Muscle layer of duodenum (tissue), 2 donors: Measurements from ENCODE around the gene ZKSCAN3.

Experiments used
- H3K27ac ChIP-seq: one replicate; pipeline ENCODE4 v1.7.0; 2013; ENCODE audit warnings: mild to moderate bottlenecking, low read length
- H3K27me3 ChIP-seq: one replicate; pipeline ENCODE4 v1.7.0; 2013; ENCODE audit warnings: low read depth, mild to moderate bottlenecking, control low read depth, low read length
- H3K36me3 ChIP-seq, 2 donors: one replicate each; pipeline ENCODE4 v1.7.0; 2013; ENCODE audit warnings: low read length in 2 of 2, control low read depth in 1 of 2, mild to moderate bottlenecking in 1 of 2; ENCODE audit not compliant: insufficient read depth in 2 of 2, control insufficient read depth in 1 of 2
- H3K4me1 ChIP-seq, 2 donors: one replicate each; pipeline ENCODE4 v1.7.0; 2013; ENCODE audit warnings: low read length in 2 of 2, mild to moderate bottlenecking in 2 of 2, control low read depth in 1 of 2, moderate library complexity in 1 of 2; ENCODE audit not compliant: insufficient read depth in 2 of 2, control insufficient read depth in 1 of 2
- H3K4me3 ChIP-seq, 2 donors: one replicate each; pipeline ENCODE4 v1.7.0; 2013; ENCODE audit warnings: low read length in 2 of 2, low read depth in 1 of 2, mild to moderate bottlenecking in 1 of 2
- H3K9me3 ChIP-seq, 2 donors: one replicate each; pipeline ENCODE4 v1.7.0; 2013; ENCODE audit warnings: low read length in 2 of 2, control low read depth in 1 of 2, mild to moderate bottlenecking in 1 of 2; ENCODE audit not compliant: control insufficient read depth in 1 of 2
- donor health status: healthy.

ZKSCAN3 gene

DNA sequence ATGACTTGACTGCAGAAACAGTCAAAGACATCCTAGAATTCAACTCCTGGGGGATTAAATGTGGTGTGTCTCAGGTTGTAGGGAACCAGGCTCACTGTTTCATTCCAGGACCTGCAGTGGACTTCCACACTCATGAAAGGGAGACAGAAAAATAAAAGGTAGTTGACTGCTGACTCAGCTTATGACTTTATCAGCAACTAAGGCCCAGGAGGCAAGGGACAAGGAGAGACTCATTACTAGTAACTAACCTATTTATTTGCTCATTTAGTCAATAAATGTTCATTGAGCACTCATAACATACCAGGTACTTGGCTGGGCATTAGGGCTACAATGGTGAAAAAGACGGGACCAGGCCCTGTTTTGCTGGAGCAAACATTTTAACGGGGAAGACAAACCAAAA is 16.7 kb upstream of the ZKSCAN3 start:
- peak overlapping the region; percentile 7 for H3K27ac ChIP-seq
- peaks cover 0 to 7% of the 10 kb centered on the region in 2 donors for H3K9me3 ChIP-seq
- no peaks in the 10 kb centered on the region for H3K4me1 ChIP-seq
- no peaks in the 10 kb centered on the region for H3K27me3 ChIP-seq
- H3K36me3 ChIP-seq: peaks cover 0 to 12% of the 10 kb centered on the region in 2 donors
- H3K4me3 ChIP-seq: no peak overlapping the region

DNA sequence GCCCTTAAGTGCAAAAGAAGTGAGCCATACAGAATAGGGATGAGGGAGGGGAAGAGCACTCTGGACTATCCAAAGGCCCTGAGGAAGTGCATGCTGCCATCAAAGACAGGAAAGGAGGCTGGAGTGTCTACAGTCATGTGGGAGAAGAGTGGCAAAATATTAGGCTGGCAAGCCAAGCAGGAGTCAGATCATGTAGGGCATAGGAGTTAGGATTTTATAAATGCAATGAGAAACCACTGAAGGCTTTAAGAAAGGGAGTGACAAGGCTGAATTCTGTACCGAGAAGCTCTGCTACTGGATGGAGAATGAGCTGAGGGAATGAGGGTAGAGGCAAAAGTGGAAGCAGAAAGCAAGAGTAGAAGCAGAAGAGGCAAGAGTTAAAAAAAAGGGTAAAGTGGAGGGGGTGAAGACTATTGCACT is 16.1 kb upstream of the ZKSCAN3 start:
- Histone ChIP-seq H3K36me3 (peaks cover 0 to 12% of the 10 kb centered on the region in 2 donors), H3K9me3 (peaks cover 0 to 7% of the 10 kb centered on the region in 2 donors), H3K27me3 (no peaks in the 10 kb centered on the region), H3K27ac (peak overlapping the region; percentile 7), H3K4me3 (no peak overlapping the region), H3K4me1 (no peaks in the 10 kb centered on the region)

DNA sequence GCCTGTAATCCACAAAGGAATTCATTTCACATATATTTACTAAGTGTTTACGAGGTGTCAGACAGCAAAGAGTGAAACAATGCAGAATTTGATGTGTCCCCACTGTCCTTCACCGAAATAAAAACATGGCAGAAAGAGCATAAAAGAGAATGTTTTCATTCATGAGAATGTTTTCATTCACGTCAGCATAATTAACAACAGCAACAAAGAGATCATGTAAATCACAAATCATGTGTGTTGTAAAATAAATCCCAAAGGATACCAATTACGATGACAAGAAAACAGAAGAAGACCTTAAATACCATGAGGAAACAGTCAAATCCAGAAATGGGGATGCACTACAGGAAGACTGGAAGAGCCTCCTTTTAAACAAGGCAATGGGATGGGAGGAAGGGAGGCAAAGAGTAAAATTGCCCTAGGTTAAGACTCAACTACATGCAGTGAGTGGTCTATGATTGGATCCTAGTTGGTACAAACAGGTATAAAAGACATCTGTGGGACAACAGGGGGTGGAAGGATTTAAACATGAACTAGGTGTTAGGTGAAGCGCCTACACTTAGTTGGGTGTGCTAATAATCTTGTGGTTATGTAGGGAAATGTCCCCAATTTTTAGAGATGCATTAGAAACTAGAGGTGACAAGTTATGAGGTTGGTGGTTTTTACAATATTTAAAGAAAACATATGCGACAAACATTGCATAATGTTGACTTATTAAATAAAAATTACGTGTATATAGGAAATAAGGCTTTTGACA is 15.3 kb upstream of the ZKSCAN3 start:
- H3K27me3 ChIP-seq: no peaks in the 10 kb centered on the region
- peaks cover 0 to under 1% of the 10 kb centered on the region in 2 donors for H3K9me3 ChIP-seq
- H3K4me1 ChIP-seq: no peaks in the 10 kb centered on the region
- H3K4me3 ChIP-seq: peak overlapping the region in 1 of 2 donors; percentile 92
- H3K27ac ChIP-seq: peak overlapping the region; percentile 95
- H3K36me3 ChIP-seq: peaks cover 0 to 4% of the 10 kb centered on the region in 2 donors

DNA sequence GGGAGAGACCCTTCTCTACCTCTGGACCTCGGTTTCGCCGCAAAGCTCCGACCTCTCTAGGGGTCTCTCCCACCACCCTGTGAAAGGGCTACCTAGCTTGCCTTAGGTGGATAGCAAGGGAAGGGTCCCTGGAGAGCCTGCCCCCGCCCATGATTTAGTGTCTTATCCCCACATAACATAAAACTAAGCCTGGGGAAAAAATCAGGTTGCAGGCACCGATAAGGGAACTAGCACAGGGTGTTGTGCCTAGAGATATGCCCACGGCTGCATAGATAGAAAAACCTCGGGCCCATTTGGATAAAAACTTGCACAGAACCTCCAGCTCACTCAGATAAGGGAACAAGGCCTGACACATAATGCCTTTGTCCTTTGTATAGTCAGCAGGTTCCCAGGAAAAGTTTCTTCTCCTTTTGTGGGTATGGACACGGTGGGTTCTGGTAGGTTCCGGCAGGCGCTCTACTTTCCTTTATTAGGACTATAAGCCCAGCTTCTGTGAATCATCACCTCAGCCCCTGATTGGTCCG is 14.6 kb upstream of the ZKSCAN3 start:
- Histone ChIP-seq H3K4me3 (peak overlapping the region; percentile 78 to 92), H3K4me1 (no peaks in the 10 kb centered on the region), H3K27me3 (no peaks in the 10 kb centered on the region), H3K9me3 (no peaks in the 10 kb centered on the region), H3K27ac (peak overlapping the region; percentile 95), H3K36me3 (peaks cover 0 to 1% of the 10 kb centered on the region in 2 donors)

DNA sequence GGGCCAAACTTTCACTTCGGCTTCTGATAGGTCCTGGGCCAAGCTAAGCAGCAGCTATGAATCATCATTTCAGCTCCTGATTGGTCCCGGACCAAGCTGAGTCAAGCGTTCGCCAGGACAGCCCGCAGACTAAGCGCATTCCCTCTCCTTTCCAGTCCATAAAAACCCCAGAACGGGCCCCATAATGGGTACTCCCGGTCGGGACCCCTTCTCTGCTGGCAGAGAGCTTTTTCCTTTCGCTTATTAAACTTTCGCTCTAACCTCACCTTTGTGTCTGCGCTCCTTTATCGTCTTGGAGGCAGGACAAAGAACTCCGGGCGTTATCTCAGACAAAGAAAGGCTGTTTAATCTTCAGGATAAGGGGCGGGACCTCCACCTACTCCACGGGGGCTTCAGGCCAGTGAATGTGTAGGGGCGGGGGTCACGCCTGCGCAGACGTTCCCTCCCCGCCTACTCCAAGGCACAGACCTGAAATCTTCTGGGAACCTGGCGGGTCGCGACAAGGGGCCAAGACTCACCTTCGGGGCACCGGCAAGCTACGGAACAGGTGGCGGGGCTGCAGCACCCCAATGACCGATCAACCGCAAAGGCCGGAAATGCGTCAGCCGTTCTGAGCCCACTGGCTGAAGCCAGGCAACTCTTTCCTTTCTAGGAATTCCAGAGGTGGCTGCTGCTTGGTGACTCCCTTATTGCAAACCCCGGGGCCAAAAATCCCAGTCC is 14.0 kb upstream of the ZKSCAN3 start, which contains the start of gene ZSCAN31:
Gene ZSCAN31, minus strand, starts transcription at position 585 of the 720 bp plus-strand sequence. CDS start 6,465 bp downstream, outside the sequence.
- Histone ChIP-seq H3K27ac (peak within 1 kb of the TSS; percentile 95), H3K4me3 (peak within 1 kb of the TSS; percentile 78 to 92), H3K4me1 (no peaks in the 10 kb centered on the region), H3K27me3 (no peaks in the 10 kb centered on the region), H3K36me3 (no peaks in the 10 kb centered on the region), H3K9me3 (no peaks in the 10 kb centered on the region)

DNA sequence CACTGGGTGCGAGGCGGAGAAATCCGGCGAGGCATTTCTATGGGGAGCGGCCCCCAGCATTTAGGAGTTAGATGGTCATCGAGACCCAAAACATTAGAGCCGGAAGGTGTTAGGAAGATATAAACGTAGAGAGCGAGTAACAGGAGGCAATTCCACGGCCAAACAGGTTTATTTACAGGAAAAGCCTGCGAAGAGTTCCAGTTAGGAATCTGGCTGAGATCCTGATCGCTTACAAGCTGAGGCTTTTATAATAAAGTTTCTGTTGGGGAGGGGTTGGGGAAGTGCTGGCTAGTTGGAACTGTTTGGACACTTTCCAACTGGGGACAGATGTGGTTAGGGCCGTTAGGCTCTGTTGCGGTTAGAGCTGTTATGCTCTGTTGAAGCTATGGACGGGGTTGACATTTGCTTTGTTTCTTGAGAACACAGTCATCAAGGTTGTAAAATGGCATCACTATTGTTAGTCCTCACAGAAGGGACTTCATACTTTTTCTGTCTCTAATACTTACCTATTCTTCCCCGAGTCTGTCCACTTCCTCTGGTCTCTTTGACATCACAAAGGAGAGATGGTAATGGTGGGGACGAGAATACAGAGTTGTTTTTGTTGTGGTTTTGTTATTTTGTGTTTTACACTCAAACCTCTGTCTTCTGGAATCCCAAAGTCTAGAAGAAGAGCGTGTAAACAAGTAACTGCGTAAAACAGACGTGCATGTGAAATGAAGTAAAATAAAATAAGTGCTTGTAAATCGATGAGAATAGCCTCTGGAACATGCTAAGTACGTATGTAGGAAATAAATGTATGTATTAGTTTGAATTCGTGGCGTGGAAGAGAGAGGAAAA is 13.2 kb upstream of the ZKSCAN3 start:
- Histone ChIP-seq H3K9me3 (no peaks in the 10 kb centered on the region), H3K4me3 (peak overlapping the region; percentile 78 to 92), H3K4me1 (no peaks in the 10 kb centered on the region), H3K36me3 (no peaks in the 10 kb centered on the region), H3K27me3 (no peaks in the 10 kb centered on the region), H3K27ac (peak overlapping the region; percentile 95)

DNA sequence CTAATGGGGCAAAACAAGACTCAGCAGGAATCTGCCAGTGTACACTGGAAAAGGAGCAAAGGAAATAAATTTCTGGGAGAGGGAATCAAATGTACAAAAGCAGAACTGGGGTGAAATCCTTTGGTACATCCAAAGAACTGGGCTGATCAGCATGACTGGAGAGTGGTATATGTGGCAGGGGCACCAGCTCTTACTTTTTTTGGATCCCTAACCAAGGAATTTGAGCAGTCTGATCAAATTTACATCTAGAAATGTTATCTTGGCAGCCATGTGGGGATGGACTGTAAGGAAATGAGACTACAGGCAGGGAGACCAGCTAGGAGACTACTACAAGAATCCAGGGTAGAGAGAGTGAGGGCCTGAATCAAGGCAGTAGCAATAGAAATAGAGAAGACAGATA is 12.6 kb upstream of the ZKSCAN3 start:
- Histone ChIP-seq H3K27me3 (no peaks in the 10 kb centered on the region), H3K4me1 (no peaks in the 10 kb centered on the region), H3K36me3 (no peaks in the 10 kb centered on the region), H3K27ac (peak overlapping the region; percentile 95), H3K9me3 (no peaks in the 10 kb centered on the region), H3K4me3 (peak overlapping the region; percentile 78 to 92)

DNA sequence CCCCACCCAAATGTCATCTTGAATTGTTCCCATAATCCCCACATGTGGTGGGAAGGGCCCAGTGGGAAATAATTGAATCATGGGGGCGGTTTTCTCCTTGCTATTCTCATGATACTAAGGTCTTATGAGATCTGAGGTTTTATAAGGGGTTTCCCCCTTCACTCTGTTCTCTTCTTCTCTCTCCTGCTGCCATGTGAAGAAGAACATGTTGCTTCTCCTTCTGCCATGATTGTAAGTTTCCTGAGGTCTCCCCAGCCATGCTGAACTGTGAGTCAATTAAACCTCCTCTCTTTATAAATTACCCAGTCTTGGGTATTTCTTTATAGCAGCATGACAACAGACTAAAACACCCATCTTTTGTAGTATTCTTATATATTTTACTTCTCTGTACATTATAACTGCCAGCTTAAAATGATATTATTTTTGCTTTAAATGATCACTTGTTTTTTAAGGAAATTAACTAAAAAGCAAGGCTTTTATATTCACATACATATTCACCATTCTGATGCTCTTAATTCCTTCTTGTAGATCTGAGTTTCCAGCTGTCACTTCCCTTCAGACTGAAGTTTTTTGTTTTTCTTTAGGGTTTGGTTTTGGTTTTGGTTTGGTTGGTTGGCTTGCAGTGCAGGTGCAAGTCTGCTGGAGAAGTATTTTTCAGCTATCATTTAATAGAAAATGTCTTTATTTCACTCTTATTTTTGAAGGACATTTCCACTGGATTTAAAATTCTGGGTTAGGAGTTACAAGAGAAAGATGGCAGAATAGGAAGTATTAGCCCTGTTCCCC is 9.2 kb upstream of the ZKSCAN3 start:
- no peaks in the 10 kb centered on the region for H3K4me1 ChIP-seq
- H3K27ac ChIP-seq: no peak overlapping the region
- no peaks in the 10 kb centered on the region for H3K27me3 ChIP-seq
- no peaks in the 10 kb centered on the region for H3K9me3 ChIP-seq
- no peaks in the 10 kb centered on the region for H3K36me3 ChIP-seq
- no peak overlapping the region for H3K4me3 ChIP-seq

DNA sequence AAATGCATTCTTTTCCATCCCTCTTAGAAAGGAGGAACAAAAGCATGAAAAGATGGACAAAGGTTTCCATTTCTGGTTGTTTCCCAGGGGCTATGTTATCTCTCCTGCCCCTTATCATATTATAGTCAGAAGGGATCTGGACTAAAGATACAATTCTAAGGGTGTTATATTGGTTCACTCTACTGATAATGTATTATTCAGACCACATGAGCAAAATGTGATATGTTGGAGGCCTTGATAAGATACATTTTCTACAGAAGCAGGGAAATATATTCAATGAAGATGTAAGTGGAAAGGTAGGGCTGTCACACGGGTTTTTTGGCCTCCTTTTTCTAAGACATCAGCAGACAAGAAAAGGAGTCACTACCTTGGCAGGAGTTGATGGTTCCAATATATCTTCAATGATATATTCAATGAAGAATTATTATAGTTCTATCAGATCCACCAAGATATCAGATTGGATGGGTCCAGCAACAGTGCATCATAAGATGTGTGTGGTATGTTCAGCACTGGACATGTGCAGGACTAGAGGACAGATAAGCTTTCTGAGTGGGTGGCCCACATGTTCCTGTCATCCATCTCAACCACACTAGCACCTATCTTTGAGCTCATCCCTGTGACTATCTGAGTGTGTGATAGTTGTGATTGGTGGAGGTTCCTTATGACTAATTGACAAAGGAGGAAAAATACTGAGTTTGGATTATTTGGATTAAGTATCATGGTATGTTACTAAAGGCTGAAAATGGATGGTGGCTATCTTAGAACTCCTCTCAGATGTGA is 5.7 kb upstream of the ZKSCAN3 start:
- Histone ChIP-seq H3K4me3 (no peak overlapping the region), H3K9me3 (no peaks in the 10 kb centered on the region), H3K36me3 (no peaks in the 10 kb centered on the region), H3K27ac (no peak overlapping the region), H3K27me3 (no peaks in the 10 kb centered on the region), H3K4me1 (no peaks in the 10 kb centered on the region)

DNA sequence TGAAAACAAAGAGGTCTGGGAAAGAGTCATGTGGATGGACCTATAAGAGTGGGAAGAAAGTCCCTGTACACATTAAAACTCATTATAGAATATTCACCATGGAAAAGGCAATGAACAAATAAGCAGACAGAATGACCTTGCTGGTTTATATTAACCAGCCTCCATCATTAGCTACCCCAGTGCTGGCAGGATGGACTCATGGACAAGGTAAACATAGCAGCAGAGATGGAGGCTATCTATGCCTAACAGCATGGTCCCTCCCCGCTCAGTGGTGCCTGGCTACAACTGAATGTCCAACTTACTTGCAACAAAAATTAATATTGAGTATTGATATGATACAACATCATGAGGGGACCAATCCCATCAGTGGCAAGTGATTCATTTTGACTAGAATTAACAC is 4.5 kb upstream of the ZKSCAN3 start:
- Histone ChIP-seq H3K36me3 (no peaks in the 10 kb centered on the region), H3K4me3 (no peak overlapping the region), H3K9me3 (no peaks in the 10 kb centered on the region), H3K27me3 (no peaks in the 10 kb centered on the region), H3K4me1 (no peaks in the 10 kb centered on the region), H3K27ac (no peak overlapping the region)
